ENCODE measurements around the gene ADAMTS2. TPM values are rescaled to one million over a fixed set of nuclear protein-coding genes. Genes with fewer than 3 reads are reported as not detected.

ADAMTS2 gene
- total and polyA plus RNA-seq, 2 experiments from 2014 or later, result 1.6 to 8.1 TPM

DNA sequence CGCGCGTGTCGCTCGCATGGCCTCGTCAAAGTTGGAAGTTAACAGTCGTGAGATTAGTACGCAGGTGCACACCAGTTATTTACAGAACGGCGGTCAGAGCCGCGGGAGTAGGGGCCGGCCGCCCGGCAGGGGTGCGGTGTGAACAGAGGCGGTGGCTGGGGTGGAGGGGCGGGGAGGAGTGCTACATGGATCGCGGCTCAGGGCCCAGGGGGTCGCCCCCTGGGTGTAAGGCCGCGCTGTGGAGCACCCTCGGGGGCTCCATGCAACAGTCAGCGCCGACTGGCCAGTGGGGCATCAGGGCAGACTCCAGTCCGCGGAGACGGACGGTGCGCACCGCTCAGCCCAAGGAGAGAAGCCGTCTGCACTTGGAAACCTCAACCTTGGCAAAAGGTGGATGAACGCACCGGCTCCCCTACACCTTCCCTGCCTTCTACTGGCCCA, 224.8 kb downstream of the ADAMTS2 start (continued):
- TF ChIP-seq, protein P1, sequence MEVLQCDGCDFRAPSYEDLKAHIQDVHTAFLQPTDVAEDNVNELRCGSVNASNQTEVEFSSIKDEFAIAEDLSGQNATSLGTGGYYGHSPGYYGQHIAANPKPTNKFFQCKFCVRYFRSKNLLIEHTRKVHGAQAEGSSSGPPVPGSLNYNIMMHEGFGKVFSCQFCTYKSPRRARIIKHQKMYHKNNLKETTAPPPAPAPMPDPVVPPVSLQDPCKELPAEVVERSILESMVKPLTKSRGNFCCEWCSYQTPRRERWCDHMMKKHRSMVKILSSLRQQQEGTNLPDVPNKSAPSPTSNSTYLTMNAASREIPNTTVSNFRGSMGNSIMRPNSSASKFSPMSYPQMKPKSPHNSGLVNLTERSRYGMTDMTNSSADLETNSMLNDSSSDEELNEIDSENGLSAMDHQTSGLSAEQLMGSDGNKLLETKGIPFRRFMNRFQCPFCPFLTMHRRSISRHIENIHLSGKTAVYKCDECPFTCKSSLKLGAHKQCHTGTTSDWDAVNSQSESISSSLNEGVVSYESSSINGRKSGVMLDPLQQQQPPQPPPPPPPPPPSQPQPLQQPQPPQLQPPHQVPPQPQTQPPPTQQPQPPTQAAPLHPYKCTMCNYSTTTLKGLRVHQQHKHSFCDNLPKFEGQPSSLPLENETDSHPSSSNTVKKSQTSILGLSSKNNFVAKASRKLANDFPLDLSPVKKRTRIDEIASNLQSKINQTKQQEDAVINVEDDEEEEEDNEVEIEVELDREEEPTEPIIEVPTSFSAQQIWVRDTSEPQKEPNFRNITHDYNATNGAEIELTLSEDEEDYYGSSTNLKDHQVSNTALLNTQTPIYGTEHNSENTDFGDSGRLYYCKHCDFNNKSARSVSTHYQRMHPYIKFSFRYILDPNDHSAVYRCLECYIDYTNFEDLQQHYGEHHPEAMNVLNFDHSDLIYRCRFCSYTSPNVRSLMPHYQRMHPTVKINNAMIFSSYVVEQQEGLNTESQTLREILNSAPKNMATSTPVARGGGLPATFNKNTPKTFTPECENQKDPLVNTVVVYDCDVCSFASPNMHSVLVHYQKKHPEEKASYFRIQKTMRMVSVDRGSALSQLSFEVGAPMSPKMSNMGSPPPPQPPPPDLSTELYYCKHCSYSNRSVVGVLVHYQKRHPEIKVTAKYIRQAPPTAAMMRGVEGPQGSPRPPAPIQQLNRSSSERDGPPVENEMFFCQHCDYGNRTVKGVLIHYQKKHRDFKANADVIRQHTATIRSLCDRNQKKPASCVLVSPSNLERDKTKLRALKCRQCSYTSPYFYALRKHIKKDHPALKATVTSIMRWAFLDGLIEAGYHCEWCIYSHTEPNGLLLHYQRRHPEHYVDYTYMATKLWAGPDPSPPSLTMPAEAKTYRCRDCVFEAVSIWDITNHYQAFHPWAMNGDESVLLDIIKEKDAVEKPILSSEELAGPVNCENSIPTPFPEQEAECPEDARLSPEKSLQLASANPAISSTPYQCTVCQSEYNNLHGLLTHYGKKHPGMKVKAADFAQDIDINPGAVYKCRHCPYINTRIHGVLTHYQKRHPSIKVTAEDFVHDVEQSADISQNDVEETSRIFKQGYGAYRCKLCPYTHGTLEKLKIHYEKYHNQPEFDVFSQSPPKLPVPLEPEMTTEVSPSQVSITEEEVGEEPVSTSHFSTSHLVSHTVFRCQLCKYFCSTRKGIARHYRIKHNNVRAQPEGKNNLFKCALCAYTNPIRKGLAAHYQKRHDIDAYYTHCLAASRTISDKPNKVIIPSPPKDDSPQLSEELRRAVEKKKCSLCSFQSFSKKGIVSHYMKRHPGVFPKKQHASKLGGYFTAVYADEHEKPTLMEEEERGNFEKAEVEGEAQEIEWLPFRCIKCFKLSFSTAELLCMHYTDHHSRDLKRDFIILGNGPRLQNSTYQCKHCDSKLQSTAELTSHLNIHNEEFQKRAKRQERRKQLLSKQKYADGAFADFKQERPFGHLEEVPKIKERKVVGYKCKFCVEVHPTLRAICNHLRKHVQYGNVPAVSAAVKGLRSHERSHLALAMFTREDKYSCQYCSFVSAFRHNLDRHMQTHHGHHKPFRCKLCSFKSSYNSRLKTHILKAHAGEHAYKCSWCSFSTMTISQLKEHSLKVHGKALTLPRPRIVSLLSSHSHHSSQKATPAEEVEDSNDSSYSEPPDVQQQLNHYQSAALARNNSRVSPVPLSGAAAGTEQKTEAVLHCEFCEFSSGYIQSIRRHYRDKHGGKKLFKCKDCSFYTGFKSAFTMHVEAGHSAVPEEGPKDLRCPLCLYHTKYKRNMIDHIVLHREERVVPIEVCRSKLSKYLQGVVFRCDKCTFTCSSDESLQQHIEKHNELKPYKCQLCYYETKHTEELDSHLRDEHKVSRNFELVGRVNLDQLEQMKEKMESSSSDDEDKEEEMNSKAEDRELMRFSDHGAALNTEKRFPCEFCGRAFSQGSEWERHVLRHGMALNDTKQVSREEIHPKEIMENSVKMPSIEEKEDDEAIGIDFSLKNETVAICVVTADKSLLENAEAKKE (CRISPR knock-in tag; IDR thresholded peaks at IDR 0.05), result no peak
- TF ChIP-seq, protein P2, sequence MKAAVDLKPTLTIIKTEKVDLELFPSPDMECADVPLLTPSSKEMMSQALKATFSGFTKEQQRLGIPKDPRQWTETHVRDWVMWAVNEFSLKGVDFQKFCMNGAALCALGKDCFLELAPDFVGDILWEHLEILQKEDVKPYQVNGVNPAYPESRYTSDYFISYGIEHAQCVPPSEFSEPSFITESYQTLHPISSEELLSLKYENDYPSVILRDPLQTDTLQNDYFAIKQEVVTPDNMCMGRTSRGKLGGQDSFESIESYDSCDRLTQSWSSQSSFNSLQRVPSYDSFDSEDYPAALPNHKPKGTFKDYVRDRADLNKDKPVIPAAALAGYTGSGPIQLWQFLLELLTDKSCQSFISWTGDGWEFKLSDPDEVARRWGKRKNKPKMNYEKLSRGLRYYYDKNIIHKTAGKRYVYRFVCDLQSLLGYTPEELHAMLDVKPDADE (IDR thresholded peaks at IDR 0.05), result no peak
- TF ChIP-seq, protein P3, sequence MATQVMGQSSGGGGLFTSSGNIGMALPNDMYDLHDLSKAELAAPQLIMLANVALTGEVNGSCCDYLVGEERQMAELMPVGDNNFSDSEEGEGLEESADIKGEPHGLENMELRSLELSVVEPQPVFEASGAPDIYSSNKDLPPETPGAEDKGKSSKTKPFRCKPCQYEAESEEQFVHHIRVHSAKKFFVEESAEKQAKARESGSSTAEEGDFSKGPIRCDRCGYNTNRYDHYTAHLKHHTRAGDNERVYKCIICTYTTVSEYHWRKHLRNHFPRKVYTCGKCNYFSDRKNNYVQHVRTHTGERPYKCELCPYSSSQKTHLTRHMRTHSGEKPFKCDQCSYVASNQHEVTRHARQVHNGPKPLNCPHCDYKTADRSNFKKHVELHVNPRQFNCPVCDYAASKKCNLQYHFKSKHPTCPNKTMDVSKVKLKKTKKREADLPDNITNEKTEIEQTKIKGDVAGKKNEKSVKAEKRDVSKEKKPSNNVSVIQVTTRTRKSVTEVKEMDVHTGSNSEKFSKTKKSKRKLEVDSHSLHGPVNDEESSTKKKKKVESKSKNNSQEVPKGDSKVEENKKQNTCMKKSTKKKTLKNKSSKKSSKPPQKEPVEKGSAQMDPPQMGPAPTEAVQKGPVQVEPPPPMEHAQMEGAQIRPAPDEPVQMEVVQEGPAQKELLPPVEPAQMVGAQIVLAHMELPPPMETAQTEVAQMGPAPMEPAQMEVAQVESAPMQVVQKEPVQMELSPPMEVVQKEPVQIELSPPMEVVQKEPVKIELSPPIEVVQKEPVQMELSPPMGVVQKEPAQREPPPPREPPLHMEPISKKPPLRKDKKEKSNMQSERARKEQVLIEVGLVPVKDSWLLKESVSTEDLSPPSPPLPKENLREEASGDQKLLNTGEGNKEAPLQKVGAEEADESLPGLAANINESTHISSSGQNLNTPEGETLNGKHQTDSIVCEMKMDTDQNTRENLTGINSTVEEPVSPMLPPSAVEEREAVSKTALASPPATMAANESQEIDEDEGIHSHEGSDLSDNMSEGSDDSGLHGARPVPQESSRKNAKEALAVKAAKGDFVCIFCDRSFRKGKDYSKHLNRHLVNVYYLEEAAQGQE (IDR thresholded peaks at IDR 0.05; ENCODE audit: unreplicated experiment), result no peak
- no peak for TF ChIP-seq STAT1 (IDR thresholded peaks at IDR 0.05; ENCODE audit: unreplicated experiment)
- TF ChIP-seq JUNB (IDR thresholded peaks at IDR 0.05; ENCODE audit: unreplicated experiment), result no peak
- TF ChIP-seq EZH2 (IDR thresholded peaks at IDR 0.05; ENCODE audit: low read depth, unreplicated experiment), result no peak
- TF ChIP-seq NANOG (IDR thresholded peaks at IDR 0.05; ENCODE audit: borderline replicate concordance), result no peak
- no peak for TF ChIP-seq EZH2phosphoT487 (IDR thresholded peaks at IDR 0.05; ENCODE audit: unreplicated experiment)
- no peak for TF ChIP-seq ZNF331 (CRISPR knock-in tag; IDR thresholded peaks at IDR 0.05; ENCODE audit: low read depth)
- no peak for TF ChIP-seq CREB1 (CRISPR knock-in tag; IDR thresholded peaks at IDR 0.05; ENCODE audit: low read depth)

Data from GM23338 (cell line).